AG04449 (cell line): ENCODE data around the gene RNF112.

Experiments
- CTCF ChIA-PET: fragments of 350-600 bp; formaldehyde crosslinking; extraction: SDS; loops from one replicate; lab custom pipeline; 2021; ENCODE audit warnings: antibody characterized with exemption; lab: Yijun Ruan, JAX
- POLR2A ChIA-PET: fragments of 400-600, 350-600 bp; formaldehyde crosslinking; extraction: SDS; loops from one replicate; lab custom pipeline; 2020; ENCODE audit warnings: antibody characterized with exemption, inconsistent platforms; lab: Yijun Ruan, JAX
- DNase-seq: peaks from one replicate; pipeline ENCODE4 v3.0.0-alpha.2; 2010; ENCODE audit warnings: low read depth, low spot score
- H3K4me3 ChIP-seq: 2 replicates; pipeline ENCODE4 v1.5.1; 2011; ENCODE audit warnings: low read depth, mild to moderate bottlenecking, control low read depth, low read length
- CTCF ChIP-seq: IDR thresholded peaks from one replicate; pipeline ENCODE4 v1.5.1; 2011; ENCODE audit warnings: mild to moderate bottlenecking, moderate library complexity, low read length, control low read depth, inconsistent platforms; ENCODE audit not compliant: insufficient read depth; ENCODE audit errors: missing control alignments

The RNF112 gene

DNA sequence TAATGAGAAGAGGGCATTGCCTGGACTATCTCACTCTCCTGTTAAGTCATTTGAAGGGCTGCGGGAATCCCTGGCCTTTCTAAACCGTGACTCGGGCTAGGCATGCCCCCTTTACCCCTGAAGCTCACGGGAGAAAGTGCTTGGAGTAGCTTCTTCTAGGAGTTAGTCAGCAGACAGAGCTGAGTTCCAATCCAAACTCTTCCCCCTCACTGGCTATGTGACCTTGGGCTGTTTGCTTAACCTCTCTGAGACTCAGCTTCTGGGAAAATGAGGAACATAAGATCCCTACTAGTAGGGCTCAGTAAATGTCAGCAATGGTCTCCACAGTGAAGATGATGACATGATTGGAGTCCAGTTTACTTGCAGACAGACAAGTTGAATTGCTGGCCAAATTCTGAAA, 42.8 kb upstream of the RNF112 start:
- DNase-seq: no peak
- POLR2A ChIA-PET: no interaction called here
- H3K4me3 ChIP-seq: no peak overlapping the region
- CTCF ChIA-PET: interaction anchor here (1.2 to 2.8 kb wide), 5 partner anchors 9 to 398 kb away, joined by 3 to 15 read pairs (median 6); no protein-coding TSS in a partner anchor
- no peak for TF ChIP-seq CTCF

DNA sequence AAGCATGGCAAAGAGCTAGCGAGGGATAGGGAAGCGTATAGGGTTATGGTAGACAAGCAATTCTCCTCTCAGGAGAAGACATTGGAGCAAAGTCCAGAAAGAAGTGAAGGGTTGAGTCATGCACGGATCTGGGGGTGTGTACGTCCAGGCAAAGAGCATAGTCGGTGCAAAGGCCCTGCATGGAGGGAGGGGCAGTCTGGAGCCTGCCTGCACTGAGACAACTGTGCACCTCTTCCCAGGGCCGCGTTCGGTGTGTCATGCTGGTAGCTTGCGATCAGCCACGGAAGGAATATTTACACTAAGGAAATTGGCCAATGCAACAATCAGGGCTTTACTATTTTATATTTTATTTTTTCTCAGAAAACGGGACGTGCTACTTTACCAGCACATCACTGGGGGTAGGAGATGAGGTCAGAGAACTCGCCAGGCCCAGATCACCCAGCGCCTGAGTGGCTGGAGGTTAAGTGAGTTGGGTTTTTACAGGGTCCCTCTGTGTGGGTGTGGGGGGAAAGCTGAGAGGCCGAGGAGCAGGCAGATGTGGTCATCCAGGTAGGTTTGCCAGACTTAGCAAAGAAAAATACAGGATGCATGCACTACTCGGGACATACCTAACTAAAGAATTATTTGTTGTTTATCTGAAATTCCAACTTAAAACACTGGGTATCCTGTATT, 41.8 kb upstream of the RNF112 start:
- no peak overlapping the region for H3K4me3 ChIP-seq
- POLR2A ChIA-PET: no interaction called here
- no peak for TF ChIP-seq CTCF
- no peak for DNase-seq
- CTCF ChIA-PET: interaction anchor here (1.2 to 2.8 kb wide), 5 partner anchors 8 to 395 kb away, joined by 4 to 15 read pairs (median 6); no protein-coding TSS in a partner anchor

DNA sequence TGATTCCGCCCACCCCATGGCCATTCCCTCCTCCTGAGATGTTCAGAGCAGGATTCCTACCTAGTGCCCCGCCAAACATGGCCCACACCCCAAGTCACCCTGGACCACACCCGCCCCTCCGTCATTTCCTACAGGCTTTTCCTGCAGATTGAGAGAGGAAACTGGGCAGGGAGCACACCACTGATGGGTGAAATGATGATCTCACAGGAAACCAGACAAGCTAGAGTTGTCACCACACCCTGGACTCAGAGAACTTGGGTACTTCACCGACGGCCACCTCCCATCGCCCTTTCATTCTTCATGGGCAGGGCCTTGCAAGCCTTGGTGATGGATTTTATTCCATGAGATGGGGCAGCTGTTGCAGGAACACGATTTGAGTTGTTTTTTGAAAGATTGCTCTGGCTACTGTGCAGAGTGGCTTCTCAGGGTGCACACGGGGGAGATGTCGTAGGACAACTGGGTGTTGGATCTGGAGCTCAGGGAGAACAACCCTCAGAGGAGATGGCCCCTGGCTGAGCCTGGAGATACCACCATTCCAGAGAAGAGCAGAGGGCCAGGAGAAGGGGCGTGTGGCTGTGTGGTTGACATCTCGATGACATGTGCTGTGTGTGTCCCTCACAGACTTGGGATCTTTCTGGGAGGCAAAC, 41.1 kb upstream of the RNF112 start:
- TF ChIP-seq CTCF: no peak
- ChIA-PET CTCF (interaction anchor here (1.0 to 2.8 kb wide), 5 partner anchors 9 to 392 kb away, joined by 3 to 15 read pairs (median 4); no protein-coding TSS in a partner anchor), POLR2A (no interaction called here)
- no peak overlapping the region for H3K4me3 ChIP-seq
- DNase-seq: no peak

- POLR2A ChIA-PET: no interaction called here
- CTCF ChIA-PET: interaction anchor here (1.0 to 2.8 kb wide), 4 partner anchors 9 to 392 kb away, joined by 3 to 15 read pairs (median 5); no protein-coding TSS in a partner anchor
- no peak for DNase-seq
- no peak for TF ChIP-seq CTCF
- H3K4me3 ChIP-seq: no peak overlapping the region
These were observed 40.5 kb upstream of the RNF112 start for GRCh38 chr17:19370493-19370960.

DNA sequence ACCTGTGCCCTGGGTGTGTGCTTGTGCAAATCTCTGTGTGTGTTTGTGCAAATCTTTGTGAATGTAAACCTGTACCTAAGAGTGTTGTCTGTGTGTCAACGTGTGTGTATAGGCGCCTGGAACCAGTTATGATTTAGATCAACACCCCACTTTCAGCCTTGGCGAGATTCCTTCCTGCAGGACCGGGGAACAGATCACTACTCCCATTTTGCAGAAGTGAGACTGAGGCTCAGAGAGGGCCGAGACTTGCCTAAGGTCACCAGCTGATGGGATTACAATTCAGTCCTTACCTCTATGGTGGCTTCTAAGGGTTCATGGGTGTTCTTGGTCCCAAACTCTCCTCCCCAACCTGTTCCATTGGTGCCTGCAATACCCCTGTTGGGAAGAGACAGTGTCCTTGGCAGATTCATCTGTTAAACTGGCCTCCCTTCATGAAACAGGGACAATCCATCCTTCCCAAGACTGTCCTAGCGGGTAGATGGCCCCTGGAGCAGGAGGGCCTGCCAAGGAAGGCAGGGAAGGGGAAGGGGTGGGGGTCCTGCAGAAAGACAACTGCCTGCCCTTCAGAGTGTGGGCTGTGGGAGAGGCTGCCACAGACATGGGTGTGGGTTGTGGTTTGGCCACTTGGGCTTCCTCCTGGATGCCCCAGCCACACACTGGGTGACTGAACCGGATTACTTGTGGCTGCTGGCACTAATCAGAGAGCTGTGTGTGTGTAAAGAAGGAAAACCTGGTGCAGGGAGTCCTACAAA, 39.6 kb upstream of the RNF112 start:
- no peak for TF ChIP-seq CTCF
- ChIA-PET POLR2A (no interaction called here), CTCF (interaction anchor here (0.7 to 2.8 kb wide), 6 partner anchors 8 to 395 kb away, joined by 3 to 15 read pairs (median 4); partner anchors contain the start of gene B9D1)
- DNase-seq: no peak
- H3K4me3 ChIP-seq: no peak overlapping the region

- POLR2A ChIA-PET: no interaction called here
- DNase-seq: no peak
- no peak overlapping the region for H3K4me3 ChIP-seq
- CTCF ChIA-PET: interaction anchor here (1.1 to 1.9 kb wide), 3 partner anchors 9 to 395 kb away, joined by 4 to 7 read pairs (median 4); partner anchors contain the start of gene B9D1
- no peak for TF ChIP-seq CTCF
These were observed 39.0 kb upstream of the RNF112 start for GRCh38 chr17:19372011-19372370.
